Omental fat pad (tissue), 4 donors: ENCODE data around the gene LYRM2. TPM values are rescaled to one million over a fixed set of nuclear protein-coding genes. Genes with fewer than 3 reads are reported as not detected.

Experiments
- ATAC-seq: fragments of 150-250 bp; one replicate; pipeline ENCODE4 v1.9.1; 2016; ENCODE audit warnings: mild to moderate bottlenecking, moderate library complexity; ENCODE audit not compliant: low FRiP score
- DNase-seq: peaks from one replicate; pipeline ENCODE4 v3.0.0-alpha.2; 2019; ENCODE audit warnings: low spot score
- total RNA-seq, 4 donors: library from RNA; depleted of rRNA; stranded (reverse); fragments of >200 nt; gene quantifications; one replicate each; pipeline ENCODE4 v1.1.0, GENCODE V29; 2016
- TF ChIP-seq, protein P1 (sequence below), 3 donors: fragments of 450-650 bp; IDR thresholded peaks; one replicate each; pipeline ENCODE4 v1.5.1; 2016 to 2017; ENCODE audit warnings: antibody characterized with exemption in 3 of 3, mild to moderate bottlenecking in 3 of 3, moderate library complexity in 2 of 3

Gene LYRM2
- total RNA-seq, 4 donors from 2014 or later = 12.7 to 21.3 (median 20.3) TPM

GRCh38 chr6:89542866-89543265, 95.7 kb downstream of the LYRM2 start:
- DNase-seq (no peak), ATAC-seq (no peak)
- TF ChIP-seq, protein P1, sequence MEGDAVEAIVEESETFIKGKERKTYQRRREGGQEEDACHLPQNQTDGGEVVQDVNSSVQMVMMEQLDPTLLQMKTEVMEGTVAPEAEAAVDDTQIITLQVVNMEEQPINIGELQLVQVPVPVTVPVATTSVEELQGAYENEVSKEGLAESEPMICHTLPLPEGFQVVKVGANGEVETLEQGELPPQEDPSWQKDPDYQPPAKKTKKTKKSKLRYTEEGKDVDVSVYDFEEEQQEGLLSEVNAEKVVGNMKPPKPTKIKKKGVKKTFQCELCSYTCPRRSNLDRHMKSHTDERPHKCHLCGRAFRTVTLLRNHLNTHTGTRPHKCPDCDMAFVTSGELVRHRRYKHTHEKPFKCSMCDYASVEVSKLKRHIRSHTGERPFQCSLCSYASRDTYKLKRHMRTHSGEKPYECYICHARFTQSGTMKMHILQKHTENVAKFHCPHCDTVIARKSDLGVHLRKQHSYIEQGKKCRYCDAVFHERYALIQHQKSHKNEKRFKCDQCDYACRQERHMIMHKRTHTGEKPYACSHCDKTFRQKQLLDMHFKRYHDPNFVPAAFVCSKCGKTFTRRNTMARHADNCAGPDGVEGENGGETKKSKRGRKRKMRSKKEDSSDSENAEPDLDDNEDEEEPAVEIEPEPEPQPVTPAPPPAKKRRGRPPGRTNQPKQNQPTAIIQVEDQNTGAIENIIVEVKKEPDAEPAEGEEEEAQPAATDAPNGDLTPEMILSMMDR (IDR thresholded peaks at IDR 0.05) = no peak

DNA sequence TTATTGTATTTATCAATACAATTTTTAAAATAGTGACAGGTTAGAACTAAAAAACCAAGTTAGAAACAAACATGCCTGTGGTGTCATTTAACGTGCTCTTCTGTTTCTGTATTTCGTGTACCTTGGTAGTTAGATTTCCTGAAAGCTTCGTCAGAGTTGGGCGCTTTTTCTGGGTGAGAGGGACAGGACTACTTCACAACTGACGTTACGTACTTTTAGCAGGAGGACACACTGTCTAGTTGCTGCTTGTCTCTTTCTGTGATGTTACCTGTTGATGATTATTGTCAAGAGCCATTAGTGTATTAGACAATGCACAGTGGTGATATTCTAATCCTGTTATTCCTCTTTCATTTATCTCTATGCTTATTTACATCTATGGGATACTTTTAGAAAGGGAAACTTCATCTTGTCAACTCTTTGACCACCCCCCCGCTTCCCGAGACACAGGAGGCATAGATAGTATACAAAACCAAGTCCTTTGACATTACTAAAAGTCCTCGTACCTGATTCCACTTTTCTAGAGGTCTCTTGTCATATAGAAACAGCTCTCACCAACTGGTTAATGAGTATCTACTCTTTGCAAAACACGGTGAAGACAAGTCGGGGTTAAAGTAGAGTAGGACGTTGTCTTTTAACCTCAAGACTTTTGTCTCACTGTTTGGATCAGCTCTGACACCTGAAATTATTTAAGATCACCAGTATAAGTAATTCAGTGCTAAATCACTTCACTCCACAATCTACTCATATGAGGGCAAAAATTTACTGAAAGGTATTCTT, 96.3 kb downstream of the LYRM2 start:
- ATAC-seq = no peak
- DNase-seq = no peak
- TF ChIP-seq, protein P1 (IDR thresholded peaks at IDR 0.05) = no peak

- ATAC-seq (no peak), DNase-seq (no peak)
- TF ChIP-seq, protein P1 (IDR thresholded peaks at IDR 0.05) = no peak
Measured at GRCh38 chr6:89539779-89540178, 98.8 kb downstream of the LYRM2 start.

DNA sequence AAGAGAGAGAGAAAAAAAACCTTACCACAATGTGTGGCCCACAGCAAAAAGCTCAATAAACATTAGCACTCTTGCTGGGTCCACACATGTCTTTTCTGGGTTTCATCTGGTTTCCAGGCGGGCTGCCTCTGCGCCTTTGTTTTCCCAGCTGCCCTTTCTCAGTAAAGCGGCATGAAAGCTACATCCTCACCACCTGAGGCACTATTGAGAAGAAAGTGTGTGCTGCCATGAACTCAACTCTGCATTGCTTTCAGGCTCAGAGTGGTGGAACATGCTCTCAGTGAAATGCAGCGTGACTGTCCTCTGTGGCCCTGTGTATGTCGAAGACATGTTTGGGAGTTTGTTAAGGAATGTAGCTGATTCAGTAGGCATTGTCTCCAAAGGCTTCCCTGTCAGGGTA, 102.3 kb downstream of the LYRM2 start:
- TF ChIP-seq, protein P1 (IDR thresholded peaks at IDR 0.05) = no peak
- ATAC-seq (no peak), DNase-seq (no peak)

DNA sequence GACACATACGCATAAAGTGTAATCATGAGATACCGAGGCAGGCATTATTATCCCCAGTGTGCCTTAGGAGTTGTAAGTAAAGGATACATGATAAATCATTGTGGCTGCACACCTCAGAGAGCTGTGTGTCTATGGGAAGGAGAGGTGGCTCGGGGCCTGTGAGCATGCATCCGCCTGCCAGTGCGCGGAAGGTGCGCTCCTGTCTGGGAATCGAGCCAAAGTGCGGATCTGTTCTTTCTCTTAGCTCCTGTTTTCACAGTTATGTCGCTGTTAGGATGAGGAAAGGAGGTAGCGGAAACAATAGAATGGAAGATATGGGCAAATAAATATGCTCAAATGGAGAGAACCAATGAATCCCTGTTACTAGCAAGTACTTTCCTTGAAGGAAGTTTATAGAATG, 107.6 kb downstream of the LYRM2 start:
- TF ChIP-seq, protein P1 (IDR thresholded peaks at IDR 0.05) = no peak
- ATAC-seq (no peak), DNase-seq (no peak)

- ATAC-seq = no peak
- DNase-seq = no peak
- TF ChIP-seq, protein P1 (IDR thresholded peaks at IDR 0.05) = no peak
Measured at GRCh38 chr6:89528866-89529265, 109.7 kb downstream of the LYRM2 start.

GRCh38 chr6:89527634-89528033, 110.9 kb downstream of the LYRM2 start:
- DNase-seq (no peak), ATAC-seq (no peak)
- TF ChIP-seq, protein P1 (IDR thresholded peaks at IDR 0.05) = no peak
